IMR-90 (cell line): ENCODE results near the gene ALDH3B2. TPM values are rescaled to one million over a fixed set of nuclear protein-coding genes. Genes with fewer than 3 reads are reported as not detected.

Experiments
- ATAC-seq: fragments of 200-7000 bp; cut with Tn5 transposase; 2 replicates; pipeline ENCODE4 v1.9.1; 2020; ENCODE audit warnings: low read depth, mild to moderate bottlenecking, moderate library complexity
- BruUV-seq: library from RNA; stranded (reverse); fragments of 400-500 nt; replicated peaks from 2 replicates; lab custom pipeline; 2021; lab: Mats Ljungman, UMichigan
- CTCF ChIA-PET: fragments of 300-600 bp; formaldehyde crosslinking; extraction: SDS; loops from one replicate; lab custom pipeline; 2021; ENCODE audit warnings: antibody characterized with exemption; lab: Yijun Ruan, JAX
- POLR2A ChIA-PET: fragments of 300-600 bp; sonication (Branson Sonifier 250); formaldehyde crosslinking; loops from one replicate; lab custom pipeline; 2022; ENCODE audit warnings: antibody characterized with exemption; ENCODE audit not compliant: unreplicated experiment; lab: Charles Lee
- DNase-seq: peaks from one replicate; pipeline ENCODE4 v3.0.0; 2013
- H2AFZ ChIP-seq: replicated peaks from 2 replicates; pipeline ENCODE3; 2013; ENCODE audit warnings: low read length, mild to moderate bottlenecking; ENCODE audit not compliant: poor library complexity
- H2AK5ac ChIP-seq: 2 replicates; pipeline ENCODE4 v1.6.1; 2013; ENCODE audit warnings: low read depth, low read length, inconsistent platforms
- H2AK9ac ChIP-seq: replicated peaks from 2 replicates; pipeline ENCODE3; 2013; ENCODE audit warnings: mild to moderate bottlenecking, low read depth, low read length, moderate library complexity; ENCODE audit not compliant: poor library complexity
- H2BK120ac ChIP-seq: 2 replicates; pipeline ENCODE4 v1.6.1; 2013; ENCODE audit warnings: low read depth, low read length, inconsistent platforms
- H2BK15ac ChIP-seq: 3 replicates; pipeline ENCODE4 v1.6.1; 2013; ENCODE audit warnings: low read depth, low read length, inconsistent platforms
- H2BK20ac ChIP-seq: 2 replicates; pipeline ENCODE4 v1.6.1; 2013; ENCODE audit warnings: low read depth, mild to moderate bottlenecking, inconsistent platforms, low read length, moderate library complexity
- H2BK5ac ChIP-seq: 2 replicates; pipeline ENCODE4 v1.6.1; 2013; ENCODE audit warnings: mild to moderate bottlenecking, low read depth, low read length, inconsistent platforms; ENCODE audit not compliant: poor library complexity, severe bottlenecking
- H3K14ac ChIP-seq: replicated peaks from 2 replicates; pipeline ENCODE4 v1.6.1; 2013; ENCODE audit warnings: low read depth, low read length, inconsistent platforms
- H3K18ac ChIP-seq: 2 replicates; pipeline ENCODE4 v1.6.1; 2013; ENCODE audit warnings: low read depth, low read length, control low read depth
- H3K23ac ChIP-seq: 2 replicates; pipeline ENCODE4 v1.6.1; 2013; ENCODE audit warnings: low read depth, low read length, inconsistent platforms
- H3K27ac ChIP-seq: 2 replicates; pipeline ENCODE4 v1.5.1; 2013; ENCODE audit warnings: mild to moderate bottlenecking, control low read depth, low read length; ENCODE audit not compliant: insufficient read depth
- H3K27me3 ChIP-seq: 2 replicates; pipeline ENCODE4 v1.6.1; 2013; ENCODE audit warnings: low read length; ENCODE audit not compliant: control insufficient read depth, insufficient read depth
- H3K36me3 ChIP-seq: 2 replicates; pipeline ENCODE4 v1.6.1; 2013; ENCODE audit warnings: low read length, mixed read lengths; ENCODE audit not compliant: control insufficient read depth, insufficient read depth
- H3K4ac ChIP-seq: 2 replicates; pipeline ENCODE4 v1.6.1; 2013; ENCODE audit warnings: low read depth, low read length, inconsistent platforms
- H3K4me1 ChIP-seq: 2 replicates; pipeline ENCODE4 v1.6.1; 2013; ENCODE audit warnings: low read length, mixed read lengths; ENCODE audit not compliant: control insufficient read depth, insufficient read depth
- H3K4me2 ChIP-seq: 2 replicates; pipeline ENCODE4 v1.6.1; 2013; ENCODE audit warnings: low read depth, mild to moderate bottlenecking, control low read depth, low read length, moderate library complexity
- H3K4me3 ChIP-seq: 2 replicates; pipeline ENCODE4 v1.5.1; 2013; ENCODE audit warnings: low read depth, mild to moderate bottlenecking, control low read depth, low read length, moderate library complexity; ENCODE audit not compliant: insufficient read depth
- H3K56ac ChIP-seq: 2 replicates; pipeline ENCODE4 v1.6.1; 2013; ENCODE audit warnings: low read length, inconsistent platforms; ENCODE audit not compliant: insufficient read depth; ENCODE audit errors: extremely low read depth
- H3K79me1 ChIP-seq, 2 experiments: 2 replicates each; pipeline ENCODE4 v1.6.1; 2013; ENCODE audit warnings: low read length in 2 of 2, inconsistent platforms in 1 of 2, low read depth in 1 of 2
- H3K9ac ChIP-seq: 2 replicates; pipeline ENCODE4 v1.6.1; 2013; ENCODE audit warnings: low read depth, low read length, control low read depth
- H3K9me1 ChIP-seq: 2 replicates; pipeline ENCODE4 v1.6.1; 2013; ENCODE audit warnings: low read length, inconsistent platforms; ENCODE audit not compliant: insufficient read depth
- H3K9me3 ChIP-seq: 2 replicates; pipeline ENCODE4 v1.6.1; 2013; ENCODE audit warnings: low read length; ENCODE audit not compliant: control insufficient read depth, insufficient read depth
- H4K20me1 ChIP-seq: 2 replicates; pipeline ENCODE4 v1.6.1; 2013; ENCODE audit warnings: low read length, inconsistent platforms; ENCODE audit not compliant: insufficient read depth
- H4K5ac ChIP-seq: 2 replicates; pipeline ENCODE4 v1.6.1; 2013; ENCODE audit warnings: mild to moderate bottlenecking, low read depth, low read length, control low read depth
- H4K8ac ChIP-seq, 2 experiments: 2 replicates each; pipeline ENCODE4 v1.6.1; 2013; ENCODE audit warnings: low read depth in 2 of 2, low read length in 2 of 2, control low read depth in 1 of 2, inconsistent platforms in 1 of 2
- H4K91ac ChIP-seq: 2 replicates; pipeline ENCODE4 v1.6.1; 2013; ENCODE audit warnings: low read depth, low read length, inconsistent platforms; ENCODE audit not compliant: insufficient read depth
- BHLHE40 ChIP-seq: fragments of 150-350 bp; IDR thresholded peaks from 2 replicates; pipeline ENCODE4 v1.6.1; 2016; ENCODE audit warnings: mild to moderate bottlenecking, low read depth, low read length
- CEBPB ChIP-seq: IDR thresholded peaks from 2 replicates; pipeline ENCODE4 v1.6.1; 2012; ENCODE audit warnings: low read depth, low read length, improper control_type of control experiment
- FOS ChIP-seq: fragments of 150-350 bp; IDR thresholded peaks from 2 replicates; pipeline ENCODE4 v1.6.1; 2016; ENCODE audit warnings: low read depth, low read length
- MAZ ChIP-seq: IDR thresholded peaks from 2 replicates; pipeline ENCODE4 v1.6.1; 2012; ENCODE audit warnings: low read depth, mild to moderate bottlenecking, low read length, improper control_type of control experiment, moderate library complexity, borderline replicate concordance
- MXI1 ChIP-seq: IDR thresholded peaks from 2 replicates; pipeline ENCODE4 v1.6.1; 2012; ENCODE audit warnings: low read depth, mild to moderate bottlenecking, low read length, moderate library complexity, borderline replicate concordance
- NFE2L2 ChIP-seq: fragments of 150-350 bp; IDR thresholded peaks from 2 replicates; pipeline ENCODE4 v1.6.1; 2016; ENCODE audit warnings: low read depth, mild to moderate bottlenecking, low read length
- POLR2A ChIP-seq: IDR thresholded peaks from 2 replicates; pipeline ENCODE4 v1.6.1; 2012; ENCODE audit warnings: mild to moderate bottlenecking, low read depth, low read length
- RCOR1 ChIP-seq: IDR thresholded peaks from 2 replicates; pipeline ENCODE4 v1.6.1; 2012; ENCODE audit warnings: mild to moderate bottlenecking, low read length, improper control_type of control experiment; ENCODE audit not compliant: insufficient replicate concordance
- RFX5 ChIP-seq: IDR thresholded peaks from 2 replicates; pipeline ENCODE4 v1.8.0; 2012; ENCODE audit warnings: low read depth, mild to moderate bottlenecking, low read length, moderate library complexity
- SMC3 ChIP-seq: fragments of 150-350 bp; IDR thresholded peaks from 2 replicates; pipeline ENCODE4 v1.6.1; 2016; ENCODE audit warnings: low read depth, mild to moderate bottlenecking, antibody characterized with exemption, low read length, moderate library complexity
- WGBS, 2 experiments: methylation state at CpG; one replicate each; pipeline versions ENCODE4 v1.1.5 to v1.1.7; 2013; ENCODE audit warnings: missing lambda C conversion rate in 2 of 2; ENCODE audit not compliant: insufficient read length in 1 of 2; ENCODE audit errors: extremely low coverage in 2 of 2; 5-methylcytosine and 5-hydroxymethylcytosine counted together
- dilution Hi-C: fragments of 300-500 bp; cut with HindIII; formaldehyde crosslinking; loops from one replicate; pipeline ENCODE4 v1.14.3; 2018; ENCODE audit warnings: low sequenced_read_pairs; ENCODE audit not compliant: unreplicated experiment
- in situ Hi-C: fragments of 300-500 bp; cut with MboI; formaldehyde crosslinking; loops from 3 replicates; pipeline ENCODE4 v1.14.3; 2019; ENCODE audit warnings: low sequenced_read_pairs, inconsistent platforms, mixed read lengths
- intact Hi-C: fragments of 100-400 bp; cut with micrococcal nuclease; formaldehyde crosslinking; loops from 2 replicates; pipeline ENCODE4 v1.10.0; 2022
- polyA plus RNA-seq, 3 experiments: library from polyadenylated mRNA; depleted of rRNA; stranded (reverse); fragments of >200 nt; gene quantifications; 2 replicates each; pipeline ENCODE4 v1.2.3, GENCODE V29; 2012; ENCODE audit warnings: low replicate concordance in 1 of 3
- total RNA-seq: library from RNA; depleted of rRNA; stranded (reverse); fragments of >200 nt; gene quantifications from 2 replicates; pipeline ENCODE4 v1.2.3, GENCODE V29; 2012
- TF ChIP-seq, protein P1 (sequence below): fragments of 150-350 bp; IDR thresholded peaks from 2 replicates; pipeline ENCODE4 v1.6.1; 2016; ENCODE audit warnings: low read depth, mild to moderate bottlenecking, low read length, moderate library complexity, borderline replicate concordance
- TF ChIP-seq, protein P2 (sequence below): conservative IDR thresholded peaks from 2 replicates; pipeline ENCODE4 v1.5.1; 2012; ENCODE audit warnings: mild to moderate bottlenecking, low read depth, low read length, improper control_type of control experiment
- TF ChIP-seq, protein P3 (sequence below): fragments of 150-350 bp; IDR thresholded peaks from 2 replicates; pipeline ENCODE4 v1.6.1; 2017; ENCODE audit warnings: mild to moderate bottlenecking, antibody characterized with exemption, low read length, low read depth

The ALDH3B2 gene
- total and polyA plus RNA-seq, 2 of the 4 experiments (the other 2 are of a cell fraction), result not detected

GRCh38 chr11:67633758-67634365, 40.6 kb downstream of the ALDH3B2 start:
- Histone ChIP-seq H3K9me1 (peaks cover 4% of the 10 kb centered on the region; the same call in 1 of the 2 replicates), H3K4me2 (no peak overlapping the region), H4K8ac (no peak overlapping the region), H4K5ac (no peak overlapping the region), H3K4me3 (no peak overlapping the region), H3K79me1 (no peaks in the 10 kb centered on the region), H2BK5ac (no peak overlapping the region), H2BK120ac (no peak overlapping the region), H2AK9ac (no peak overlapping the region), H2AK5ac (no peak overlapping the region), H4K91ac (no peak overlapping the region), H3K18ac (no peak overlapping the region), H3K9me3 (no peaks in the 10 kb centered on the region), H3K14ac (no peak overlapping the region), H2AFZ (no peak overlapping the region), H3K4me1 (0 out of 2 replicates have a peak, but pooled peaks cover 3% of the 10 kb centered on the region), H2BK15ac (no peak overlapping the region), H3K56ac (no peak overlapping the region), H3K9ac (no peak overlapping the region), H3K27ac (no peak overlapping the region), H3K27me3 (peaks cover 6% of the 10 kb centered on the region; the same call in 1 of the 2 replicates), H3K36me3 (no peaks in the 10 kb centered on the region), H2BK20ac (no peak overlapping the region), H3K23ac (no peak overlapping the region), H3K4ac (no peak overlapping the region), H4K20me1 (no peaks in the 10 kb centered on the region)
- ChIA-PET POLR2A (no interaction called here), CTCF (no interaction called here)
- ATAC-seq (no peak), DNase-seq (no peak)
- dilution Hi-C loops, result no loop called here
- WGBS, 2 experiments, result 93% methylated on average over 9 of the region's 22 CpGs; no CpG with 5 or more reads in 1 of the 2 experiments
- intact Hi-C loops, result no loop called here
- in situ Hi-C loops, result no loop called here
- TF ChIP-seq MAZ, result no peak
- no peak for TF ChIP-seq FOS
- TF ChIP-seq CEBPB, result no peak
- no peak for TF ChIP-seq POLR2A
- TF ChIP-seq, protein P1, sequence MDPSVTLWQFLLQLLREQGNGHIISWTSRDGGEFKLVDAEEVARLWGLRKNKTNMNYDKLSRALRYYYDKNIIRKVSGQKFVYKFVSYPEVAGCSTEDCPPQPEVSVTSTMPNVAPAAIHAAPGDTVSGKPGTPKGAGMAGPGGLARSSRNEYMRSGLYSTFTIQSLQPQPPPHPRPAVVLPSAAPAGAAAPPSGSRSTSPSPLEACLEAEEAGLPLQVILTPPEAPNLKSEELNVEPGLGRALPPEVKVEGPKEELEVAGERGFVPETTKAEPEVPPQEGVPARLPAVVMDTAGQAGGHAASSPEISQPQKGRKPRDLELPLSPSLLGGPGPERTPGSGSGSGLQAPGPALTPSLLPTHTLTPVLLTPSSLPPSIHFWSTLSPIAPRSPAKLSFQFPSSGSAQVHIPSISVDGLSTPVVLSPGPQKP, result no peak
- TF ChIP-seq, protein P2, sequence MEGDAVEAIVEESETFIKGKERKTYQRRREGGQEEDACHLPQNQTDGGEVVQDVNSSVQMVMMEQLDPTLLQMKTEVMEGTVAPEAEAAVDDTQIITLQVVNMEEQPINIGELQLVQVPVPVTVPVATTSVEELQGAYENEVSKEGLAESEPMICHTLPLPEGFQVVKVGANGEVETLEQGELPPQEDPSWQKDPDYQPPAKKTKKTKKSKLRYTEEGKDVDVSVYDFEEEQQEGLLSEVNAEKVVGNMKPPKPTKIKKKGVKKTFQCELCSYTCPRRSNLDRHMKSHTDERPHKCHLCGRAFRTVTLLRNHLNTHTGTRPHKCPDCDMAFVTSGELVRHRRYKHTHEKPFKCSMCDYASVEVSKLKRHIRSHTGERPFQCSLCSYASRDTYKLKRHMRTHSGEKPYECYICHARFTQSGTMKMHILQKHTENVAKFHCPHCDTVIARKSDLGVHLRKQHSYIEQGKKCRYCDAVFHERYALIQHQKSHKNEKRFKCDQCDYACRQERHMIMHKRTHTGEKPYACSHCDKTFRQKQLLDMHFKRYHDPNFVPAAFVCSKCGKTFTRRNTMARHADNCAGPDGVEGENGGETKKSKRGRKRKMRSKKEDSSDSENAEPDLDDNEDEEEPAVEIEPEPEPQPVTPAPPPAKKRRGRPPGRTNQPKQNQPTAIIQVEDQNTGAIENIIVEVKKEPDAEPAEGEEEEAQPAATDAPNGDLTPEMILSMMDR, result no peak
- TF ChIP-seq RCOR1, result no peak
- TF ChIP-seq BHLHE40, result no peak
- TF ChIP-seq NFE2L2, result no peak
- no peak for TF ChIP-seq MXI1
- TF ChIP-seq RFX5, result no peak
- TF ChIP-seq, protein P3, sequence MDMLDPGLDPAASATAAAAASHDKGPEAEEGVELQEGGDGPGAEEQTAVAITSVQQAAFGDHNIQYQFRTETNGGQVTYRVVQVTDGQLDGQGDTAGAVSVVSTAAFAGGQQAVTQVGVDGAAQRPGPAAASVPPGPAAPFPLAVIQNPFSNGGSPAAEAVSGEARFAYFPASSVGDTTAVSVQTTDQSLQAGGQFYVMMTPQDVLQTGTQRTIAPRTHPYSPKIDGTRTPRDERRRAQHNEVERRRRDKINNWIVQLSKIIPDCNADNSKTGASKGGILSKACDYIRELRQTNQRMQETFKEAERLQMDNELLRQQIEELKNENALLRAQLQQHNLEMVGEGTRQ, result no peak
- no peak for TF ChIP-seq SMC3
- no TSS peak for BruUV-seq
